IPS DF 4.7 (cell line): ENCODE measurements around the gene MYRIP.
"Not testable (repeated sequence)": the region's sequence is repeated elsewhere in the genome, so short reads cannot be mapped to it uniquely, and the experiment has no call there.

Source experiments
- DNase-seq: peaks from one replicate; pipeline ENCODE4 v3.0.0-alpha.2; 2013; ENCODE audit warnings: low spot score; ENCODE audit errors: extremely low read depth

MYRIP gene

GRCh38 chr3:40120806-40121205 lies 311.4 kb downstream of the MYRIP start:
- DNase-seq, result no peak

GRCh38 chr3:40124918-40125317 lies 315.5 kb downstream of the MYRIP start:
- DNase-seq, result no peak

- no peak for DNase-seq
These were observed 318.8 kb downstream of the MYRIP start for GRCh38 chr3:40128166-40128565.

GRCh38 chr3:40129510-40129909 lies 320.1 kb downstream of the MYRIP start:
- DNase-seq, result no peak

GRCh38 chr3:40129981-40130380 lies 320.6 kb downstream of the MYRIP start:
- no peak for DNase-seq

GRCh38 chr3:40130721-40131120 lies 321.3 kb downstream of the MYRIP start:
- no peak for DNase-seq

GRCh38 chr3:40133886-40134575 lies 324.6 kb downstream of the MYRIP start:
- DNase-seq, result not testable (repeated sequence)

- no peak for DNase-seq
These were observed 328.3 kb downstream of the MYRIP start for GRCh38 chr3:40137591-40138295.

- no peak for DNase-seq
These were observed 334.1 kb downstream of the MYRIP start for GRCh38 chr3:40143283-40144090.

GRCh38 chr3:40148827-40149226 lies 339.4 kb downstream of the MYRIP start:
- DNase-seq, result no peak

GRCh38 chr3:40152482-40153133 lies 343.2 kb downstream of the MYRIP start:
- no peak for DNase-seq

GRCh38 chr3:40160933-40161332 lies 351.5 kb downstream of the MYRIP start:
- DNase-seq, result no peak

- no peak for DNase-seq
These were observed 353.2 kb downstream of the MYRIP start for GRCh38 chr3:40162616-40163015.

- DNase-seq, result peak; percentile 22
These were observed 357.6 kb downstream of the MYRIP start for GRCh38 chr3:40166997-40167396.

- DNase-seq, result no peak
These were observed 358.5 kb downstream of the MYRIP start for GRCh38 chr3:40167958-40168357.

GRCh38 chr3:40169983-40170382 lies 360.6 kb downstream of the MYRIP start:
- no peak for DNase-seq

- no peak for DNase-seq
These were observed 361.0 kb downstream of the MYRIP start for GRCh38 chr3:40170395-40170794.

GRCh38 chr3:40172560-40172959 lies 363.2 kb downstream of the MYRIP start:
- no peak for DNase-seq

- DNase-seq, result no peak
These were observed 363.9 kb downstream of the MYRIP start for GRCh38 chr3:40173227-40173721.

GRCh38 chr3:40178012-40178594 lies 368.7 kb downstream of the MYRIP start:
- DNase-seq, result no peak

- peak; percentile 44 for DNase-seq
These were observed 369.6 kb downstream of the MYRIP start for GRCh38 chr3:40179016-40179415.
